HepG2 (cell line): ENCODE measurements around the gene SMOC1. TPM values are rescaled to one million over a fixed set of nuclear protein-coding genes. Genes with fewer than 3 reads are reported as not detected.
A peak's percentile ranks its signal among the peaks of the same experiment; 100 is the strongest.

Experiments used
- FOXM1 ChIP-seq: sonication (generic); formaldehyde crosslinking; IDR thresholded peaks from 2 replicates; pipeline ENCODE4 v1.5.0; 2020; ENCODE audit warnings: missing genetic modification reagents
- KDM1A ChIP-seq: IDR thresholded peaks from 2 replicates; pipeline ENCODE4 v1.6.1; 2016; ENCODE audit warnings: missing compliant biosample characterization
- MAFG ChIP-seq: sonication (generic); formaldehyde crosslinking; IDR thresholded peaks from 2 replicates; pipeline ENCODE4 v1.5.1; 2020; ENCODE audit warnings: mild to moderate bottlenecking, missing genetic modification reagents
- MEF2D ChIP-seq: sonication (generic); formaldehyde crosslinking; IDR thresholded peaks from 2 replicates; pipeline ENCODE4 v1.5.1; 2020; ENCODE audit warnings: mild to moderate bottlenecking, missing genetic modification reagents
- MLLT10 ChIP-seq: sonication (generic); formaldehyde crosslinking; IDR thresholded peaks from 2 replicates; pipeline ENCODE4 v1.4.0; 2020; ENCODE audit warnings: missing genetic modification reagents
- MTERF4 ChIP-seq: sonication (generic); formaldehyde crosslinking; IDR thresholded peaks from 2 replicates; pipeline ENCODE4 v1.8.0; 2023; ENCODE audit warnings: mild to moderate bottlenecking, missing genetic modification reagents
- MXD4 ChIP-seq: IDR thresholded peaks from 2 replicates; pipeline ENCODE4 v1.6.1; 2016; ENCODE audit warnings: mild to moderate bottlenecking, missing biosample characterization, missing genetic modification reagents
- NFAT5 ChIP-seq: sonication (generic); formaldehyde crosslinking; IDR thresholded peaks from 2 replicates; pipeline ENCODE4 v1.4.0; 2020; ENCODE audit warnings: missing genetic modification reagents
- NFE2L1 ChIP-seq: sonication (generic); formaldehyde crosslinking; IDR thresholded peaks from 2 replicates; pipeline ENCODE4 v1.4.0; 2020; ENCODE audit warnings: missing genetic modification reagents, mild to moderate bottlenecking, borderline replicate concordance
- PITX1 ChIP-seq: sonication (generic); formaldehyde crosslinking; IDR thresholded peaks from 2 replicates; pipeline ENCODE4 v1.5.1; 2020; ENCODE audit warnings: mild to moderate bottlenecking, missing genetic modification reagents
- RFX3 ChIP-seq: IDR thresholded peaks from 2 replicates; pipeline ENCODE4 v1.6.1; 2016; ENCODE audit warnings: missing biosample characterization, missing genetic modification reagents
- RFXAP ChIP-seq: sonication (generic); formaldehyde crosslinking; IDR thresholded peaks from 2 replicates; pipeline ENCODE4 v1.4.0; 2020; ENCODE audit warnings: missing genetic modification reagents, borderline replicate concordance
- SAP130 ChIP-seq: IDR thresholded peaks from 2 replicates; pipeline ENCODE4 v1.6.1; 2016; ENCODE audit warnings: low read depth
- SOX6 ChIP-seq, 2 experiments: fragments of 450-650 bp in 1 of 2; sonication (generic) in 1 of 2; formaldehyde crosslinking in 1 of 2; IDR thresholded peaks; 2 replicates each; pipeline versions ENCODE4 v1.4.0 to v1.6.1; 2017 to 2020; ENCODE audit warnings: antibody characterized with exemption in 1 of 2, mild to moderate bottlenecking in 1 of 2, missing genetic modification reagents in 1 of 2
- TMF1 ChIP-seq: sonication (generic); formaldehyde crosslinking; IDR thresholded peaks from 2 replicates; pipeline ENCODE4 v1.8.1; 2022; ENCODE audit warnings: low read depth, missing genetic modification reagents
- TP53 ChIP-seq: sonication (generic); formaldehyde crosslinking; conservative IDR thresholded peaks from 2 replicates; pipeline ENCODE4 v1.4.0; 2020; ENCODE audit warnings: missing genetic modification reagents
- TRAFD1 ChIP-seq: sonication (generic); formaldehyde crosslinking; IDR thresholded peaks from 2 replicates; pipeline ENCODE4 v1.5.1; 2020; ENCODE audit warnings: missing genetic modification reagents, mild to moderate bottlenecking, borderline replicate concordance
- ZC3H4 ChIP-seq: sonication (generic); formaldehyde crosslinking; IDR thresholded peaks from 2 replicates; pipeline ENCODE4 v1.4.0; 2020; ENCODE audit warnings: missing genetic modification reagents, borderline replicate concordance
- ZNF362 ChIP-seq: sonication (generic); formaldehyde crosslinking; IDR thresholded peaks from 2 replicates; pipeline ENCODE4 v1.4.0; 2020; ENCODE audit warnings: missing genetic modification reagents, mild to moderate bottlenecking, borderline replicate concordance
- ZNF572 ChIP-seq: sonication (generic); formaldehyde crosslinking; IDR thresholded peaks from 2 replicates; pipeline ENCODE4 v1.5.1; 2020; ENCODE audit warnings: mild to moderate bottlenecking, missing genetic modification reagents
- ZNF740 ChIP-seq: sonication (generic); formaldehyde crosslinking; IDR thresholded peaks from 2 replicates; pipeline ENCODE4 v1.4.0; 2020; ENCODE audit warnings: missing genetic modification reagents
- ZSCAN9 ChIP-seq: IDR thresholded peaks from 2 replicates; pipeline ENCODE4 v1.6.1; 2016; ENCODE audit warnings: borderline replicate concordance
- polyA plus RNA-seq, 8 experiments: library from polyadenylated mRNA; depleted of rRNA in 3 of 8; stranded (reverse) in 7 of 8; unstranded in 1 of 8; fragments of >200 nt; fragmentation: Illumina TruSeq in 4 of 8; extraction: Trizol in 4 of 8; gene quantifications; 2 replicates each; pipeline versions ENCODE4 v1.2.1 to v1.2.3, GENCODE V29; 2011 to 2016; ENCODE audit warnings: low read depth in 4 of 8, missing spikeins in 1 of 8, mixed read lengths in 1 of 8; ENCODE audit not compliant: insufficient read depth in 1 of 8
- total RNA-seq, 5 experiments: library from RNA; depleted of rRNA; stranded (reverse); fragments of >200 nt; fragmentation: Illumina TruSeq; extraction: Trizol; gene quantifications; 2 replicates each; pipeline ENCODE4 v1.2.3, GENCODE V29; 2016; ENCODE audit warnings: low read depth in 1 of 5

SMOC1 gene
- total and polyA plus RNA-seq, 2 of the 13 experiments (the other 11 are each of a cell fraction or from before 2014, with no cell fraction given) = 17.8 to 35.6 TPM

GRCh38 chr14:70073924-70074566 is 194.8 kb downstream of the SMOC1 start (continued):
- TF ChIP-seq ZNF362 (no peak), PITX1 (CRISPR knock-in tag) (0 out of 2 replicates have a peak, but pooled peaks have one; percentile 49), TP53 (CRISPR knock-in tag) (no peak), ZNF740 (CRISPR knock-in tag) (no peak), SAP130 (peak; percentile 19; the same call in 1 of the 2 replicates), TRAFD1 (no peak), ZC3H4 (CRISPR knock-in tag) (no peak), NFE2L1 (no peak), RFX3 (no peak), KDM1A (CRISPR knock-in tag) (no peak), ZNF572 (no peak), SOX6 (IDR thresholded peaks at IDR 0.05) (no peak), SOX6 (CRISPR knock-in tag; IDR thresholded peaks at IDR 0.05) (no peak), NFAT5 (CRISPR knock-in tag) (no peak), MXD4 (peak; percentile 48; the same call in 1 of the 2 replicates), MLLT10 (CRISPR knock-in tag) (no peak), FOXM1 (CRISPR knock-in tag) (no peak), TMF1 (CRISPR knock-in tag) (no peak), ZSCAN9 (CRISPR knock-in tag) (peak; percentile 87; the same call in 1 of the 2 replicates), MTERF4 (CRISPR knock-in tag) (no peak), MAFG (CRISPR knock-in tag) (no peak), RFXAP (CRISPR knock-in tag) (no peak), MEF2D (CRISPR knock-in tag) (no peak)
